NCI-H345 treated with DMSO at 0.1 percent for 48 hours (cell line): ENCODE measurements around the gene PEBP1.

Experiments used
- DNase-seq: peaks from one replicate; lab custom pipeline; 2025; ENCODE audit not compliant: unreplicated experiment; lab: John Stamatoyannopoulos, UW

PEBP1 gene

GRCh38 chr12:118135788-118136558, at the start of gene PEBP1:
Gene PEBP1, plus strand, starts transcription at chr12:118136124. Its CDS starts 86 bp downstream, at chr12:118136210.
- no peak for DNase-seq

GRCh38 chr12:118089782-118090181, 46.1 kb upstream of the PEBP1 start:
- no peak for DNase-seq

GRCh38 chr12:118094039-118094438, 41.9 kb upstream of the PEBP1 start:
- DNase-seq: no peak

- no peak for DNase-seq
These were observed 37.5 kb upstream of the PEBP1 start for GRCh38 chr12:118098401-118098800.

GRCh38 chr12:118098911-118099671, 36.8 kb upstream of the PEBP1 start:
- DNase-seq: peak; percentile 53

- no peak for DNase-seq
These were observed 34.9 kb upstream of the PEBP1 start for GRCh38 chr12:118101051-118101450.

GRCh38 chr12:118102070-118102469, 33.9 kb upstream of the PEBP1 start:
- no peak for DNase-seq

- DNase-seq: no peak
These were observed 33.3 kb upstream of the PEBP1 start for GRCh38 chr12:118102609-118103008.

GRCh38 chr12:118103201-118103600, 32.7 kb upstream of the PEBP1 start:
- peak; percentile 47 for DNase-seq

GRCh38 chr12:118103601-118104382, 32.1 kb upstream of the PEBP1 start, which contains the start of gene VSIG10:
Gene VSIG10, minus strand, starts transcription at chr12:118104011. Its CDS starts 340 bp downstream, at chr12:118103671.
- DNase-seq: peak; percentile 51

- DNase-seq: no peak
These were observed 28.9 kb upstream of the PEBP1 start for GRCh38 chr12:118107011-118107410.

GRCh38 chr12:118107694-118108093, 28.2 kb upstream of the PEBP1 start:
- DNase-seq: no peak

GRCh38 chr12:118109088-118109487, 26.8 kb upstream of the PEBP1 start:
- DNase-seq: no peak

- no peak for DNase-seq
These were observed 16.5 kb upstream of the PEBP1 start for GRCh38 chr12:118119449-118119879.

- DNase-seq: peak; percentile 34
These were observed 15.2 kb upstream of the PEBP1 start for GRCh38 chr12:118120579-118121363.

GRCh38 chr12:118122264-118122663, 13.7 kb upstream of the PEBP1 start:
- no peak for DNase-seq

GRCh38 chr12:118124333-118124874, 11.5 kb upstream of the PEBP1 start:
- DNase-seq: no peak

- DNase-seq: no peak
These were observed 10.2 kb upstream of the PEBP1 start for GRCh38 chr12:118125743-118126118.

GRCh38 chr12:118126119-118126757, 9.7 kb upstream of the PEBP1 start:
- no peak for DNase-seq

- DNase-seq: no peak
These were observed 8.1 kb upstream of the PEBP1 start for GRCh38 chr12:118127867-118128266.
